Nephron progenitor cell (in vitro differentiated cells): ENCODE data around the gene CD164L2.
"Not testable (repeated sequence)": the region's sequence is repeated elsewhere in the genome, so short reads cannot be mapped to it uniquely, and the experiment has no call there.

Source experiments
- DNase-seq: peaks from one replicate; pipeline ENCODE4 v3.0.0; 2021
- H3K27ac Mint-ChIP-seq: 2 replicates; pipeline ENCODE4 v1.8.0; 2021; ENCODE audit warnings: mild to moderate bottlenecking, moderate library complexity, mixed read lengths
- H3K27me3 Mint-ChIP-seq: 2 replicates; pipeline ENCODE4 v1.8.0; 2021; ENCODE audit warnings: mild to moderate bottlenecking, low read depth, mixed read lengths; ENCODE audit not compliant: poor library complexity
- H3K36me3 Mint-ChIP-seq: 2 replicates; pipeline ENCODE4 v1.8.0; 2021; ENCODE audit warnings: low read depth, mixed read lengths
- H3K4me1 Mint-ChIP-seq: 2 replicates; pipeline ENCODE4 v1.8.0; 2021; ENCODE audit warnings: mixed read lengths
- H3K4me3 Mint-ChIP-seq: 2 replicates; pipeline ENCODE4 v1.8.0; 2021; ENCODE audit warnings: mild to moderate bottlenecking, moderate library complexity, mixed read lengths
- H3K9me3 Mint-ChIP-seq: 2 replicates; pipeline ENCODE4 v1.8.0; 2021; ENCODE audit warnings: mild to moderate bottlenecking, moderate library complexity, mixed read lengths
- CTCF ChIP-seq: fragments of 200-600 bp; sonication (generic); IDR thresholded peaks from 2 replicates; pipeline ENCODE4 v1.5.0; 2021; ENCODE audit warnings: antibody characterized with exemption

The CD164L2 gene

DNA sequence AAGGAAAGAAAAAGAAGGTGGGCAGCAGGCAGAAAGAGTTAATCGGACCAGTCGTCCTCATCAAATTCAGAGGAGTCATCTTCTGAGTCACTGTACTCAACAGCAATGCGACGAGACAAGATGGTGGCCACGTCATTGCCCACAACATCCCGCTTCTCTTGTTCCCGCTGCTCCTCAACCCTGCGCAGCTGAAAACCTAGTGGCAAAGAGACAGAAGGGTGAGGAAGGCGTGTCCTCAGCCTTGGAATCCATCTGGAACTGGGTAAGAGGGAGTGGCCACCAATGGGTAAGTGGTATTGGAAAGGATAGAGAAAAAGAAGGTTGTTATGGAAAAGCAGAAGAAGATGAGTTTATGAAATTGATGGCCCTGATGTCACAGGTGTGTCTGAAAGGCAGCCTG is 25.0 kb upstream of the CD164L2 start:
- Mint-ChIP-seq H3K27me3 (peaks cover 2% of the 10 kb centered on the region), H3K4me3 (no peak overlapping the region), H3K4me1 (peaks cover 70% of the 10 kb centered on the region), H3K36me3 (peaks cover 35% of the 10 kb centered on the region), H3K27ac (peak overlapping the region; percentile 77), H3K9me3 (no peaks in the 10 kb centered on the region)
- TF ChIP-seq CTCF: no peak
- DNase-seq: no peak

- not testable (repeated sequence) for DNase-seq
- peaks cover 24% of the 10 kb centered on the region for H3K36me3 Mint-ChIP-seq
- peak overlapping the region; percentile 98 for H3K27ac Mint-ChIP-seq
Measured at GRCh38 chr1:27406791-27407190, 23.7 kb upstream of the CD164L2 start.

DNA sequence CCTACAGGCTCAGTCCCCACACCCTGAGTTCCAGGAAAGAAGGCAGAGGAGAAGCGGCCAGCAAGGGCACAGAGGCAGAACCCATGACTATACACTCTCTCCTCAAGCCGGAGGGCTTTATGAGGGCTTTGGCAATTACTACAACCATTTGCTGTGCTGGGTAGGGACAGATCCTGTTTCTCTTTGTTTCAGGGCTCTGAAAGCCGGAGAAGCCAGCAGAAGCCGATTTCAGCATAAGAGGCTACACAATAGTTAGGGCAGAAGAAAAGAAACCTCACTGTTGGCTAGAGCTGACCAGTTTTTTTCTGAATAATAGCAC is 23.2 kb upstream of the CD164L2 start:
- Mint-ChIP-seq H3K9me3 (no peaks in the 10 kb centered on the region), H3K36me3 (peaks cover 23% of the 10 kb centered on the region), H3K27me3 (peaks cover 2% of the 10 kb centered on the region), H3K4me3 (no peak overlapping the region), H3K4me1 (peaks cover 75% of the 10 kb centered on the region), H3K27ac (peak overlapping the region; percentile 96)
- no peak for TF ChIP-seq CTCF
- DNase-seq: no peak

More at GRCh38 chr1:27406791-27407190, 23.7 kb upstream of the CD164L2 start:
- H3K9me3 Mint-ChIP-seq, H3K27me3 Mint-ChIP-seq, H3K4me3 Mint-ChIP-seq: not testable (repeated sequence)
- H3K4me1 Mint-ChIP-seq: peaks cover 71% of the 10 kb centered on the region

- H3K27me3 Mint-ChIP-seq, H3K9me3 Mint-ChIP-seq, H3K4me3 Mint-ChIP-seq, DNase-seq: not testable (repeated sequence)
- Mint-ChIP-seq H3K36me3 (peaks cover 18% of the 10 kb centered on the region), H3K27ac (peak overlapping the region; percentile 96), H3K4me1 (peaks cover 75% of the 10 kb centered on the region)
Measured at GRCh38 chr1:27405598-27406361, 22.6 kb upstream of the CD164L2 start.

DNA sequence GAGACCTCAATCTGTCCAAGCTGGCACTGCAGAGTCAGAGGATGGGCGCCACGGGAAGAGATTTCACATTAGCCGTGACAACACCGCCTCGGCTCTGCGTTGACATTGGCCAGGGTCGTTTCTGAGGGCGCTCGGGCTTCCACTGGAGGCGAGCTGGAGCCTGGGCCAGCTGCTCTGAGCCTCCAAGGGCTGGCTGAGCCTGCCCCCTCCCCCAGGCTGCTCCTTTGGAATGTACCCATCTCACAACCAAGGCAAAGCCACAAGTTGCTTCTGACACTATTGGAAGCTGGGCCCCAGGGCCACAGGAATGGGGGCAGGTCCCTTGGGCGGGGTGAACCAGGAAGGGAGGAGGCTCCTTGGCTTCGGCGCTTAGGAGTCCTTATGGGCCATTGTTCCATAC is 21.9 kb upstream of the CD164L2 start:
- Mint-ChIP-seq H3K27me3 (peaks cover 2% of the 10 kb centered on the region), H3K4me3 (no peak overlapping the region), H3K4me1 (peaks cover 77% of the 10 kb centered on the region), H3K9me3 (no peaks in the 10 kb centered on the region), H3K27ac (no peak overlapping the region), H3K36me3 (peaks cover 15% of the 10 kb centered on the region)
- no peak for TF ChIP-seq CTCF
- DNase-seq: peak; percentile 37

DNA sequence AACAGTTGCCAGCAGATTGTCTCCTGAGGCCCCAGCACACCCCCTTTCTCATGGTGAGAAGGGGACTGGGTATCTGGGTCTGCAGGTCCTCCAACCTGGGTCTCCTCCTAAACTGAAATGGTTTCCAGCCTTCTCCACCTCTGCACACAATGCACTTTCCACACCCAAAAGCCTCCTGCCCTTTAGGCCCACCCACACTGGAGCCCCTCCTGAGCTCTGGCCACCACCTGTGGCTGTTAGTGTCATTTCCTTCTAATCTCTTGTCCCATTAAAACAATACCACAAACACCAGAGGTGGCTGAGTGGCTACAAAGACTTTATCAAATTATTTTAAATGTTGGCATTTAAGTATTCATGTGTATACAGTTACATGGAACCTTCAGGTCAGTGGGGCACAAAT is 20.8 kb upstream of the CD164L2 start:
- peaks cover 2% of the 10 kb centered on the region for H3K27me3 Mint-ChIP-seq
- peak overlapping the region; percentile 23 for H3K4me3 Mint-ChIP-seq
- H3K4me1 Mint-ChIP-seq: peaks cover 88% of the 10 kb centered on the region
- no peak for TF ChIP-seq CTCF
- peaks cover 15% of the 10 kb centered on the region for H3K36me3 Mint-ChIP-seq
- no peak for DNase-seq
- no peaks in the 10 kb centered on the region for H3K9me3 Mint-ChIP-seq
- peak overlapping the region; percentile 94 for H3K27ac Mint-ChIP-seq

- peaks cover 11% of the 10 kb centered on the region for H3K36me3 Mint-ChIP-seq
- TF ChIP-seq CTCF: no peak
- no peaks in the 10 kb centered on the region for H3K9me3 Mint-ChIP-seq
- DNase-seq: peak; percentile 50
- H3K4me1 Mint-ChIP-seq: peaks cover 90% of the 10 kb centered on the region
- peak overlapping the region; percentile 95 for H3K27ac Mint-ChIP-seq
- H3K27me3 Mint-ChIP-seq: peaks cover 2% of the 10 kb centered on the region
- no peak overlapping the region for H3K4me3 Mint-ChIP-seq
Measured at GRCh38 chr1:27403065-27403726, 20.1 kb upstream of the CD164L2 start.
